HL-60 (cell line): Measurements from ENCODE around the gene PPP1R9B.
A peak's percentile ranks its signal among the peaks of the same experiment; 100 is the strongest.

Experiments
- DNase-seq, 2 experiments: peaks; one replicate each; pipeline ENCODE4 v3.0.0-alpha.2; 2010 to 2020; ENCODE audit warnings: low read depth in 1 of 2, low spot score in 1 of 2
- H3K27ac ChIP-seq: fragments of 250-450 bp; sonication (Bioruptor Pico); replicated peaks from 2 replicates; pipeline ENCODE4 v1.5.1; 2020; ENCODE audit warnings: mild to moderate bottlenecking, moderate library complexity
- H3K27me3 ChIP-seq: fragments of 250-450 bp; sonication (Bioruptor Pico); 2 replicates; pipeline ENCODE4 v1.5.1; 2021; ENCODE audit warnings: mild to moderate bottlenecking, moderate library complexity; ENCODE audit not compliant: insufficient read depth, poor library complexity, severe bottlenecking
- H3K4me3 ChIP-seq: replicated peaks from 2 replicates; pipeline ENCODE4 v1.5.1; 2011; ENCODE audit warnings: mild to moderate bottlenecking, control low read depth, low read length; ENCODE audit not compliant: insufficient read depth
- CTCF ChIP-seq: IDR thresholded peaks from one replicate; pipeline ENCODE4 v1.5.1; 2011; ENCODE audit warnings: low read length, control low read depth, inconsistent platforms; ENCODE audit not compliant: insufficient read depth
- GABPA ChIP-seq: IDR thresholded peaks from 2 replicates; pipeline ENCODE4 v1.6.1; 2012; ENCODE audit warnings: low read depth
- POLR2AphosphoS5 ChIP-seq: IDR thresholded peaks from 2 replicates; pipeline ENCODE4 v1.6.1; 2012; ENCODE audit warnings: low read depth
- REST ChIP-seq: IDR thresholded peaks from 2 replicates; pipeline ENCODE4 v1.6.1; 2012; ENCODE audit warnings: low read depth; ENCODE audit not compliant: insufficient replicate concordance
- SPI1 ChIP-seq: IDR thresholded peaks from 2 replicates; pipeline ENCODE4 v1.6.1; 2012; ENCODE audit warnings: low read depth, mild to moderate bottlenecking, borderline replicate concordance
- long read RNA-seq: library from polyadenylated mRNA; unstranded; transcript quantifications from one replicate; pipeline ENCODE4 v2.0.0, GENCODE V29; 2020

The PPP1R9B gene
- long read RNA-seq = 0 reads

GRCh38 chr17:50150354-50151040 lies at the start of gene PPP1R9B:
TSS of gene PPP1R9B (minus strand) at chr17:50150677. CDS start at chr17:50150513, 164 bp downstream.
- peak within 1 kb of the TSS; percentile 79 for H3K4me3 ChIP-seq
- peak within 1 kb of the TSS; percentile 84 for H3K27ac ChIP-seq
- DNase-seq = no peak
- TF ChIP-seq SPI1 (no peak), REST (no peak), CTCF (no peak), GABPA (no peak), POLR2AphosphoS5 (no peak; the same call in 1 of the 2 replicates)
- H3K27me3 ChIP-seq = no peaks in the 10 kb centered on the region

- Histone ChIP-seq H3K4me3 (peak overlapping the region; percentile 40), H3K27ac (no peak overlapping the region), H3K27me3 (peaks cover 44% of the 10 kb centered on the region)
- peak in 1 of 2 experiments; percentile 41 for DNase-seq
- TF ChIP-seq REST = no peak
- no peak for TF ChIP-seq SPI1
Observed at GRCh38 chr17:50199803-50200456, 49.5 kb upstream of the PPP1R9B start.

GRCh38 chr17:50199211-50199802 lies 48.8 kb upstream of the PPP1R9B start:
- H3K4me3 ChIP-seq = no peak overlapping the region
- H3K27me3 ChIP-seq = peaks cover 43% of the 10 kb centered on the region
- no peak for DNase-seq
- H3K27ac ChIP-seq = no peak overlapping the region
- TF ChIP-seq CTCF (no peak), SPI1 (no peak), POLR2AphosphoS5 (no peak), REST (no peak), GABPA (no peak)
